GM19035 (cell line): ENCODE data around the gene PSMD9.
"Not testable (repeated sequence)": the region's sequence is repeated elsewhere in the genome, so short reads cannot be mapped to it uniquely, and the experiment has no call there.

Experiments used
- ATAC-seq: cut with Tn5 transposase; IDR thresholded peaks from one replicate; pipeline ENCODE4 v1.9.1; 2021; ENCODE audit not compliant: unreplicated experiment

Gene PSMD9

DNA sequence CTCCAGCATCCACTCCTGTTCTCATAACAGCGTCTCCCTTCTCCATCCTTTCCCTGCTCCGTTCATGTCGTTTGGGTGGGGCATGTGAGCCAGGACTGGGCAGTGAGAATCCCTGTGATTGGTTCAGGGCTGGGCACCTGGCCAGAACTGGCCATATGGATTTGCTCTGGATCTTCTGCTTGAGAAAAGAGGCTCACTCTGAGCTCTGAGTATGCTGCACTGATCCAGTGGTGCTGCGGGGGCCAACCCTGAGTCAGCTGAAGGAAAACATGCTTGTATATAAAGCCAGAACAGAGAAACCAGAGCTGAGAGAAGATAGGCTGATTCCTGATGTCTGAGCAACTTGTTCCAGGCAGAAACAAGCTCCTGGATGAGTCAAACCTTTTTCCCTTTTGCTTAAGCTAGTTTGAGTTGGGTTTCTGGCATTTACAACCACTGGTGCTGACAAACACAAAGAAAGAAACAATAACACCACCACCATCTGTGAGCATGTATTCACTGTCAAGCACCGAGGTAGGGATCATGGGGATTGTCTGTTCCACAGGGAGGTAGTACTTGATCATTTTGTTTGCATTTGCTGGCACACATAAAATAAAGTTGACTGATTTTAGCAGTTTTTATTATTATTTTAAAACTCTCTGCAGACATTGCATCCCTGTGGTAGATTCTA is 15.9 kb upstream of the PSMD9 start:
- ATAC-seq: no peak

DNA sequence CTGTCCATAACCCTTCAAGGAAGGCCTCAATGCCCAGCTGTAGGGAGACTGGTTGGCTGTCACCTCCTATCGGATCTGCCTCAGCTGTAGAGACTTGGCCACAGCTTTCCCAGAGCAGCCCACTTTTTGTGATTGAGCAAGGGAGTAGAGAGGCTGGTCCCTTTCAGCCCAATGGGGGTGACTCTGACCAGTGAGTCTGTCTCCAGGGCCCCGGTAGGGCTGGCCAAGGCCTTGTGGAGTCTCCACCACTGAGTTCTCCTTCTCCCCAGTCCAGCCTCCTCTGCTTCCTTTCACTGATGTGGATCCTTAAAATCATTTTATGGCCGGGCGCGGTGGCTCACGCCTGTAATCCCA is 15.4 kb upstream of the PSMD9 start:
- no peak for ATAC-seq

DNA sequence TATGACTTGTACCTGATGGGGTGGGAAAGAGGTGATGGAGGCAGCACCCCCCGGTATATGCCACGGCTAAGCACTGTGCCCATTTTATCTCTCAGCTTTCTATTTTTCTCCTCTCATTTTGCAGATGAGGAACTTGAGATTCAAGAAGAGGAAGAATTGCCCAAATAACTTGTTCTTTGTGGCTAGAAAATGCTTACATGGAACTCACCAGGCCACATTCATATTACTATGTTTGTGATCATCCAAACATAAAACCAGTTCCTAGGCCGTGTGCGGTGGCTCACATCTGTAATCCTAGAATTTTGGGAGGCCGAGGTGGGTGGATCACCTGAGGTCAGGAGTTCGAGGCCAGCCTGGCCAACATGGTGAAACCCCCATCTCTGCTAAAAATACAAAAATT is 14.5 kb upstream of the PSMD9 start:
- ATAC-seq: no peak

DNA sequence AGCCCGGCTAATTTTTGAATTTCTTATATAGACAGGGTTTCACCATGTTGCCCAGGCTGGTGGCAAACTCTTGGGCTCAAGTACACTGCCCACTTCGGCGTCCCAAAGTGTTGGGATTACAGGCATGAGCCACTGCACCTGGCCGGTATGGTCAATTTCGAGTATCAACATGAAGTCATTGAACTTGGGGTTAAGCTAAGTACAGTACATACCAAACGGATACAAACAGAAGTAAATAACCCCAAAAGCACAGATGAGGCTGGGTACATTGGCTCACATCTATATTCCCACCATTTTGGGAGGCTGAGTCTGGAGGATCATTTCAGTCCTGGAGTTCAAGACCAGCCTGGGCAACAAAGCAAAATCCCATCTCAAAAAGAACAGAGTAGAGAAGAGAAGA is 13.0 kb upstream of the PSMD9 start:
- ATAC-seq: no peak

DNA sequence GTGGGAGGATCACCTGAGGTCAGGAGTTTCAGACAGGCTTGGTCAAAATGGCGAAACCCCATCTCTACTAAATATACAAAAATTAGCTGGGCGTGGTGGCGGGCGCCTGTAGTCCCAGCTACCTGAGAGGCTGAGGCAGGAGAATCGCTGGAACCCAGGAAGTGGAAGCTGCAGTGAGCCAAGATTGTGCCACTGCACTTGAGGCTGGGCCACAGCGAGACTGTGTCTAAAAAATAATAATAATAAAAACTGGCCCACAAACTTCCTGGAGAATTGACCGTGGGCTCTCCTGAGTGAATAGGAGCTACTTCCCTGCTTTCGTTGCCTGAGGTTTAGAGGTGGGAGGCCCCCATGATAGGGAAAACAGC is 12.5 kb upstream of the PSMD9 start:
- ATAC-seq: not testable (repeated sequence)

DNA sequence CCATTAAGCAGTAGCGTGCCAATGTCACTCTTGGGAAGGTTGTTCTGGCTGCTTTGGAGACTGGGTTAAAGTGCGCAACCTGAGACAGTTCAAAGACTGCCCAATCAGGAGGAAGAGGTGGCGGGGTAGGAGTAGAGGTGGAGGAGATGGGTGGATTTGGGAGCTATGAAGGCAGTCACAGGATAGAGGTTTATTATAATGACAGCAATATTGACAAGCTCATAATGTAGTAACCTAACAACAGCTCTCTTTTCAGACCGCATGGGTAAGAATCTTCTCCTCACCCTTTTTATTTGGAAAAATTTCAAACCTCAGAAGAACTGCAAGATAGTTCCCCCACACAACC is 5.3 kb upstream of the PSMD9 start:
- ATAC-seq: no peak

DNA sequence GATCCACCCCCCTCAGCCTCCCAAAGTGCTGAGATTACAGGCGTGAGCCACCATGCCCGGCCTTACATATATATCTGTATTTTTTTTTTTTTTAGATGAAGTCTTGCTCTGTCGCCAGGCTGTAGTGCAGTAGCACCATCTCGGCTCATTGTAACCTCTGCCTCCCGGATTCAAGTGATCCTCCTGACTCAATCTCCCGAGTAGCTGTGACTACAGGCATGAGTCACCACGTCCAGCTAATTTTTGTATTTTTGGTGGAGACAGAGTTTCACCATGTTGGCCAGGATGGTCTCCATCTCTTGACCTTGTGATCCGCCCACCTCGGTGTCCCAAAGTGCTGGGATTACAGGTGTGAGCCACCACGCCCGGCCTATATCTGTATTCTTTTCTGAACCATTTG is 3.5 kb upstream of the PSMD9 start:
- not testable (repeated sequence) for ATAC-seq

DNA sequence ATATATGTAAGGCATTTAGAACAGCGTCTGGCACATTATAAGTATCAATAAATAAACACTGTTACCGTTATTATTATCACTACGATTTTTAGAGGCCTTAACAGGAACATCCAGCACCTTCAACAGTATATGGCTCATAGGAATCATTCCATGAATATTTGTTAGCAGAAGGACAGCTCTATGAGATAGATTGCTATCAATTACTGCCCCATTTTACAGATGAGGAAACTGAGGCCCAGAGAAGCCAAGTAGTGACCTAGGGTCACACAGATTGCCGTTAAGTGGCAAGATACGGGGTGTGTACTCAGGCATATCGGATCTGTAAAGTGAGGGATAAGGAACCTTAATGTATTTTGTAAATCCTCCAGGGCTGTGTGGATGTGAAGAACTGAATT is 510 bp upstream of the PSMD9 start:
- no peak for ATAC-seq

DNA sequence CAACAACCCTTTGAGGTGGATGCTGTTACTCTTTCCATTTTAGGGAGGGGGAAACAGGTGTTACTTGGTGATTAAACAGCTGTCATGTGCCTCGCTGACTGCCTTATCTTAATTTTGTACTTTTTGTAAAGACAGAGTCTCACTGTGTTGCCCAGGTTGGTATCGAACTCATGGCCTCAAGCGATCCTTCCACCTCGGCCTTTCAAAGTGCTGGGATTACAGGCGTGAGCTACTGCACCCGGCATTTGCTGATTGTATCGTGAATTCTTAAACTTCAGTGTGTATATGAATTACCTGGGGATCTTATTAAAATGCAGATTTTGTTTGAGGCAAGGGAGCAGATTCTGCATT is 659 bp downstream of the PSMD9 start:
- no peak for ATAC-seq

DNA sequence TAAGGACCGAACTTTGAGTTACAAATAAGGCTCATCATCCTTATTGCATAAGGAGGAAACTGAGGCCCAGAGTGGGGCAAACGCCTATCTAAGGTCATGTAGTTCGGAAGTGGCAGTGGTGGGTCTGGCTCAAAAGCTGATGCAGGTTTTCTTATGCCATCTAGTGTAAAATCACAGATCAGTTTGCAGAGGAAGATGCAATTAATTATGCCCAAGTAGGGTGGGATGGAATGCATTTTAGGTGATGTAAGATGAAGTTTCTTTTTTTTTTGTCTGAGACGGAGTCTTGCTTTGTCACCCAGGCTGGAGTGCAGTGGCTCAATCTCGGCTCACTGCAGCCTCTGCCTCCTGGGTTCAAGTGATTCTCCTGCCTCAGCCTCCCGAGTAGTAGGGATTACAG is 1.1 kb downstream of the PSMD9 start:
- ATAC-seq: not testable (repeated sequence)

DNA sequence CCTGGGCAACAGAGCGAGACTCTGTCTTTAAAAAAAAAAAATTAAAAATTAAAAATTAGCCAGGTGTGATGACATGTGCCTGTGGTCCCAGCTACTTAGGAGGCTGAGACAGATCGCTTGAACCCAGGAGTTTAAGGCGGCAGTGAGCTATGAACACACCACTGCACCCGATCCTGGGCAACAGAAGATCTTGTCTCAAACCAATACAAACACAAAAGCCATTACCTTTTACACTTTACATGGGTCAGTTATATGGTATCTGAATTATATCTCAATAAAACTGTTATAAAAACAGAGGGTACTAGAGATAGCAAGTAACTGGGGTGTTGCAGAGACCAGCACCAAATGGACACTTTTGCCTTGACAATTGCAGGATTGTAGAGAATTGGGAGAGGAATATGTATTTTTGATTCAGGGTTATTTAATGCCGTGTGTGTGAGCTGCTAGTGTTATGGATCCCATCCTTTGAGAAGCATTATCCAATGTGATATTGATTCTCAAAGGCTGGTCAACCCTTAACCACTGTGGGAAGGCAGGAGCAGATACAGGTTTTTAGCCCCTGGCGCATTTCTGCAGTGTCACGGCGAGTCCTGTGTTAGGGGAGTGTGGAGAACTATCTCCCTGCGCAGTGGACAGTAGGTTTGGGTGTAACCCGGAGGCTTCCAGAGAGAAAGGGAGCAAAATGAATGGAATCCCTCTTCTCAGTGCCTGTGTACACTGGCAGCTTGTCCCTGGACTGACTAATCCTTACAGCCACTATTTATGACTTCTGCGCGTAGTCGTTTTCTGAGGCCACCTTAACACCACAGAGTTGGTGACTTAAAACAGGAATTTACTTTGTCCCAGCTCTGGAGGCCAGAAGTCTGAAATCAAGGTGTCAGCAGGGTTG is 4.3 kb downstream of the PSMD9 start:
- ATAC-seq: no peak

DNA sequence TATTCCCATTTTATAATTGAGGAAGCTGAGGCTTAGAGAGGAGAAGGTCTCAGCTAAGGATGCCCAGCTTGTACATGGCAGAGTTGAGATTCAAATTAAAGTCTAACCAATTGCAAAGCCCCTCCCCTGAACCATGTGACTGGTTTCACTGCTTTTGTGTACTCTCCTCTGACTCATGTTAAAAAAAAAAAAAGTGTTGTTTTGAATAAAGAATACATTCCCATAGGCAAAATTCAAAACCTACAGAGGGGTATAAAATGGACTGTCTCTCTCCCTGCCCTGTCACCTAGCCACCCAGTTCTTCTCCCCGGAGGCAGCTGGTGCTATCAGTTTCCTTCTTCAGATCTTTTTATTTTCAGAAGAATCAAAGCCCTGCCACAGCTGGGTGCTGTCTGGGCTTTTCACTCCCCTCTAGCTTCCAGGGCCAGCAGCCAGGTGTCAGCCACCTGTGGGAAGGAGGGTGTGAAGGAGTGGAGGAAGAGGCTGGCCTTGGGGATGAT is 5.4 kb downstream of the PSMD9 start:
- no peak for ATAC-seq

DNA sequence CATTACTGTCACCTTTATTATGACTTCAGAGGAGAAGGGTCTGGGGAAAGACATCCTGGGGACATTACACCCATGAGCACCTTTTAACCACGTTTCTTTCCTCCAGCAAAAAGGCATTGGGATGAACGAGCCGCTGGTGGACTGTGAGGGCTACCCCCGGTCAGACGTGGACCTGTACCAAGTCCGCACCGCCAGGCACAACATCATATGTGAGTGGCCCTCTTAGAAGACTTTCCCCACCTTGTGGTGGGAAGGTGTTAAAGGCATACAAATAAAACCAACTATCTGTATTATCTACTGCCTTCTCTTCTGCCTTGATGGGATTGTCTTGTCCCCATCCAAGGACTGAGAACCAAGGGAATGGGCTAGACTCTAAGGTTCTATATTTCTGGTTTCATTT is 6.0 kb downstream of the PSMD9 start:
- ATAC-seq: no peak

DNA sequence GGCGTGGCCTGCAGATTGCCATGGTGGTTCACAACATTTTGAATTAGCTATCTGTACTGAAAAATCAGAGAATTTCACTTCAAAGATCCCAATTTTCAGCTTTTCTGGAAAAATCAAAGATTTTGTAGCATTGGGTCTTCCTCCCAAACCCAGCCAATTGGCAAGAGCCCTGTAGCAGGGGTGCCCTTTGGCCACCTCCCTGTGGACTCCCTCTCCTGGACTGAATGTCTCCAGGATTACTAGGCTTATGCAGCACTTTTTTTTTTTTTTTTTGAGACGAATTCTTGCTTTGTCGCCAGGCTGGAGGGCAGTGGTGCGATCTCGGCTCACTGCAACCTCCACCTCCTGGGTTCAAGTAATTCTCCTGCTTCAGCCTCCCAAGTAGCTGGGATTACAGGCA is 9.7 kb downstream of the PSMD9 start:
- no peak for ATAC-seq

DNA sequence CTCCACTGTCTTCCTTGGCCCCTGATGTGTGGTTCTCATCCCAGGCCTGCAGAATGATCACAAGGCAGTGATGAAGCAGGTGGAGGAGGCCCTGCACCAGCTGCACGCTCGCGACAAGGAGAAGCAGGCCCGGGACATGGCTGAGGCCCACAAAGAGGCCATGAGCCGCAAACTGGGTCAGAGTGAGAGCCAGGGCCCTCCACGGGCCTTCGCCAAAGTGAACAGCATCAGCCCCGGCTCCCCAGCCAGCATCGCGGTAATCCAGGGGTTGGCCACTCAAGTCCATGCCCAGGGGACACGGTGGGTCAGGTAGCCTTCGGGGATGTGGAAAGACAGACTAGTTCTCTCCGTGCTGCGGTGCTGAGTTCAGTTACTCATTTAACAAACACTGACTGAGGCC is 11.0 kb downstream of the PSMD9 start:
- ATAC-seq: no peak

DNA sequence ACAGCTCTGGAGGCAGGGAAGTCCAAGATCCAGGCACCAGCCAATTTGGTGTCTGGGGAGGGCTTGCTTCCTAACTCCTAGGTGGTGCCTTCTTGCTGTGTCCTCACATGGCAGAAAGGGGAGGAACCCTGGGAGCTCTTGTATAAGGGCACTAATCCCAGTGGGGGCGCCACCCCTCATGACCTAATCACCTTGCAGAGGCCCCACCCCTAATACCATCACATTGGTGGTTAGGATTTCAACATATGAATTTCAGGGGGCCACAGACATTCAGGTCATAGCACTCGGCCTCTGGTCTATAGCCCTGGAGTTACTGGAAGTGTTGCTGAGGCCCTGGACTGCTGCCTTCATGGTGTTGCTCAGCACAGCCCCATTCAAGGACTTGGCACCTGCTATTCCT is 14.6 kb downstream of the PSMD9 start:
- ATAC-seq: no peak

DNA sequence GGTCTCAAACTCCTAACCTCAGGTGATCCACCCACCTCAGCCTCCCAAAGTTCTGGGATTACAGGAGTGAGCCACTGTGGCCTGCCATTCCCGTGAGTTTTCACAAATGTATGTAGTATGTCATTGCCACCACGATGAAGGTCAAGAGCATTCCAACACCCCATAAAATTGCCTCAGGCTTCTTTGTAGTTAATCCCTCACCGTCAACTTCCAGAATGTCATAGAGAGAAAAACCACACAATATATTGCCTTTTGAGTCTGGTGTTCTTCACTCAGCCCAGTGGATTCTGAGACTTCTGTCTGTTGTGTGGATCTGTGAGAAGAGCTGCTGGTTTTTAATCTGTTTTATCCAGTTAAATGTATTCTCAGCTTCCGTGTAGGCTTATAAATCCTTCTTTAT is 17.2 kb downstream of the PSMD9 start:
- no peak for ATAC-seq

DNA sequence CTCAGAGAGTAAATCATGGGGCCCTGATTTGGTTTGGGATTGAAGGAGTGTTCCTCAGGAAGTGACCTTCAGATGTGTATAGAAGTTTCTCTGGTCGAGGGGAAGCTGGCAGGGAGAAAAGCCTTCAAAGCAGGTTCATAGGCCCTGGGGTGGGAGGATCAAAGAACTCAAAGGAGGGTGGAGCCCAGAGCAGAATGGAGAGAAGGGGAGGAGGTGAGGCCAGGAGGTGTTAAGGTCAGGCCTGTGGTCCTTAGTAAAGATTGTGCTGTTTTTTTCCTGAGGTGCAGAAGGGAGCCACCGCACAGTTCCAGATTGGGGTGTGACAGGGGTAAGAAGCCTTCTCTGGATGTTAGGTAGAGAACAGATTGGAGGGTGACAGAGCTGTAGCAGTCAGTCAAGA is 20.1 kb downstream of the PSMD9 start:
- no peak for ATAC-seq

DNA sequence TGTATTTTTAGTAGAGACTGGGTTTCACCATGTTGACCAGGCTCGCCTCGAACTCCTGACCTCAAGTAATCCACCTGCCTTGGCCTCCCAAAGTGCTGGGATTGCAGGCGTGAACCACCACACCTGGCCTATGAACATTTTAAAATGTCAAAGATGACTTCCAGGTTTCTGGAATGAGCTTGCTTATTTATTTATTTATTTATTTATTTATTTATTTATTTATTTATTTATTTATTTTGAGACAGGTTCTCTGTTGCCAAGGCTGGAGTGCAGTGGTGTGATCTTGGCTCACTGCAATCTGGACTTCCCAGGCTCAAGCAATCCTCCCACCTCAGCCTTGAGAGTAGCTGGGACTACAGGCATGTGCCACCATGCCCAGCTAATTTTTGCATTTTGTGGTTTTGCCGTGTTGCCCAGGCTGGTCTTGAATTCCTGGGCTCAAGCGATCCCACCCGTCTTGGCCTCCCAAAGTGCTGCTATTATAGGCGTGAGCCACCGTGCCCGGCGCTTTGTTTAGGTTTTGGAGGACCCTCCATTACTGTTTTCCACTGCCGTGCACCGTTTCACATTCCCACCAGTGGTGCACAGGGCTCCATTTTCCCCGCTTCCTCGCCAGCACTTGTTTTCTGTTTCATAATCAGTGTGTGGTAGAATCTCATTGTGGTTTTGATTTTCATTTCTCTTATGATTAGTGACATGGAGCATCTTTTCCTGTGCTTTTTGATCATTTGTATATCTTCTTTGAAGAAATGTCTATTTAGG is 23.4 kb downstream of the PSMD9 start:
- no peak for ATAC-seq

DNA sequence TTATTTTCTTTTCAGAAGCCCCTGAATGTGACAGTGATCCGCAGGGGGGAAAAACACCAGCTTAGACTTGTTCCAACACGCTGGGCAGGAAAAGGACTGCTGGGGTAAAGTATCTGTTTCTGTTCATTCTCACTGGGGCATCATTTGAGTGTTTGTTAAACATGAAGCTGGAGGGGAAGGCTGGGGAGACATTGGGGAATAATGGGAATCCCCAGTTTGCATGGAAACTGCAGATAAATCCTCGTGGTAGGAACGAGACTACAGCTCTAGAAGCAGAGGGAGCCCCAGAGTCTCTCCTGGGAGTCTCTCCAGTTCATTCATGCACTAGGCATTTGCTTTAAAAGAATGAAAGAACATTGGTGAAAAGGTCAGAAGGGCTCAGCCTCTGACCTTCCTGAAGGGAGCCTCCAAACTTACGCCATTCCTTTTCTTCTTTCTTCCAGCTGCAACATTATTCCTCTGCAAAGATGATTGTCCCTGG is 27.3 kb downstream of the PSMD9 start:
- ATAC-seq: no peak

DNA sequence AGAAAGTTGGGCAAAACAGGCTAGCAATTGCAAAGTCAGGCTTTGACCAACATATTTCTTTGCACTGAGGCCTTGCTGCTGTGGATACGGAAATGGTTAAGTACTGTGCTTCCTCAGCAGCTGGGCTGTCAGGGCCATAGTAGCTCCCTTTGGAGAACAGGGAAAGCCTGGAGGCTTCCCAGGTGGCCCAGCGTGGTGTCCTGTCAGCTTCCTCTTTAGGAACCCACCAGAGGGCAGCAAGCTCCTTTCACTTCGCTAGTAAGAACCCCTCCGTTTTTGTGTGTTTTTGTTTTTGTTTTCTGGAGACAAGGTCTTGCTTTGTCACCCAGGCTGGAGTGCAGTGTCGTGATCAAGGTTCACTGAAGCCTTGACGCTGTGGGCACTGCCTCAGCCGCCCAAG is 28.1 kb downstream of the PSMD9 start:
- no peak for ATAC-seq
